Psoas muscle (tissue), 8 donors: ENCODE results near the gene UFD1. TPM values are rescaled to one million over a fixed set of nuclear protein-coding genes. Genes with fewer than 3 reads are reported as not detected.

ENCODE experiments used
- ATAC-seq, 4 donors: fragments of 200-7000 bp; cut with Tn5 transposase; one replicate each; pipeline ENCODE4 v1.9.1; 2020; ENCODE audit warnings: moderate library complexity in 3 of 4, mild to moderate bottlenecking in 2 of 4
- DNase-seq, 2 donors: peaks; one replicate each; pipeline ENCODE4 v3.0.0-alpha.2; 2020
- H3K27ac ChIP-seq: fragments of 200-600 bp; one replicate; pipeline ENCODE4 v1.8.0; 2022
- H3K27me3 ChIP-seq, 3 donors: fragments of 200-600 bp in 1 of 3; one replicate each; pipeline versions ENCODE4 v1.6.1 to v1.8.0; 2013 to 2022; ENCODE audit warnings: low read length in 2 of 3, mild to moderate bottlenecking in 2 of 3, moderate library complexity in 1 of 3; ENCODE audit not compliant: insufficient read depth in 3 of 3
- H3K36me3 ChIP-seq, 2 donors: fragments of 200-600 bp in 1 of 2; one replicate each; pipeline versions ENCODE4 v1.6.1 to v1.8.0; 2013 to 2022; ENCODE audit warnings: low read depth in 1 of 2, mild to moderate bottlenecking in 1 of 2, moderate library complexity in 1 of 2; ENCODE audit not compliant: insufficient read depth in 1 of 2
- H3K4me1 ChIP-seq: fragments of 200-600 bp; one replicate; pipeline ENCODE4 v1.8.0; 2022
- H3K4me3 ChIP-seq: fragments of 200-600 bp; one replicate; pipeline ENCODE4 v1.8.0; 2022; ENCODE audit warnings: mild to moderate bottlenecking
- H3K9me3 ChIP-seq: fragments of 200-600 bp; one replicate; pipeline ENCODE4 v1.8.0; 2022
- CTCF ChIP-seq: fragments of 200-600 bp; IDR thresholded peaks from one replicate; pipeline ENCODE4 v1.8.0; 2022; ENCODE audit warnings: antibody characterized with exemption
- WGBS, 3 donors: extraction: QIAGEN DNeasy Blood & Tissue Kit; methylation state at CpG; one replicate each; pipeline versions ENCODE4 v1.1.6 to v1.1.7; 2013; 5-methylcytosine and 5-hydroxymethylcytosine counted together
- intact Hi-C, 2 donors: fragments of 100-400 bp; cut with DNase I; formaldehyde crosslinking; loops; one replicate each; pipeline versions ENCODE4 v1.11.0 to v1.14.2; 2022
- polyA plus RNA-seq, 3 donors: library from polyadenylated mRNA; stranded (reverse); fragments of 200-250 nt; gene quantifications; one replicate each; pipeline ENCODE4 v1.2.3, GENCODE V29; 2013
- total RNA-seq, 4 donors: library from RNA; stranded (reverse); fragmentation: NEBNext Ultra II Directional in 2 of 4; extraction: Animal tissue kit (Norgen Biotek cat#: 25700) in 2 of 4; gene quantifications; one replicate each; pipeline versions ENCODE4 v1.2.1 to v1.2.4, GENCODE V29; 2021 to 2023
- donor health status: healthy with polysubstance abuse.
- donor health status: DM: no; HTN: no; CAD: no; lungs with moderate emphysema.
- donor health status: Bipolar disorder and iron deficiency.
- donor health status: healthy.
- donor health status: DM: yes; HTN: yes; CAD: no.
- donor health status: DM: no; HTN: no; CAD: no.
- donor health status: DM: no; HTN: no; CAD: no.
- donor health status: DM: yes; HTN: yes; CAD: no.

UFD1 gene
- total and polyA plus RNA-seq, 7 donors, result 44.3 to 226 (median 79.6) TPM

- Histone ChIP-seq H3K27me3 (no peaks in the 10 kb centered on the region), H3K4me1 (peaks cover 8% of the 10 kb centered on the region), H3K4me3 (no peak overlapping the region), H3K27ac (no peak overlapping the region), H3K36me3 (peaks cover 7 to 40% of the 10 kb centered on the region in 2 donors), H3K9me3 (no peaks in the 10 kb centered on the region)
- TF ChIP-seq CTCF, result no peak
- peak in 1 of 4 donors; percentile 16 for ATAC-seq
- DNase-seq, result no peak
- intact Hi-C loops, result no loop called here
- WGBS, 3 donors, result 89 to 100% (median 91%) methylated on average over 1 of the region's 1 CpG
Measured at GRCh38 chr22:19411690-19412045, 67.3 kb downstream of the UFD1 start.

GRCh38 chr22:19410941-19411689 lies 67.9 kb downstream of the UFD1 start:
- no peaks in the 10 kb centered on the region for H3K9me3 ChIP-seq
- H3K4me1 ChIP-seq, result peaks cover 8% of the 10 kb centered on the region
- H3K36me3 ChIP-seq, result peaks cover 12 to 42% of the 10 kb centered on the region in 2 donors
- intact Hi-C loops, result no loop called here
- DNase-seq (no peak), ATAC-seq (peak; percentile 53 to 88 (median 81))
- TF ChIP-seq CTCF, result no peak
- 59 to 72% (median 66%) methylated on average over 6 of the region's 6 CpGs for WGBS, 3 donors
- H3K4me3 ChIP-seq, result no peak overlapping the region
- no peaks in the 10 kb centered on the region for H3K27me3 ChIP-seq
- no peak overlapping the region for H3K27ac ChIP-seq

DNA sequence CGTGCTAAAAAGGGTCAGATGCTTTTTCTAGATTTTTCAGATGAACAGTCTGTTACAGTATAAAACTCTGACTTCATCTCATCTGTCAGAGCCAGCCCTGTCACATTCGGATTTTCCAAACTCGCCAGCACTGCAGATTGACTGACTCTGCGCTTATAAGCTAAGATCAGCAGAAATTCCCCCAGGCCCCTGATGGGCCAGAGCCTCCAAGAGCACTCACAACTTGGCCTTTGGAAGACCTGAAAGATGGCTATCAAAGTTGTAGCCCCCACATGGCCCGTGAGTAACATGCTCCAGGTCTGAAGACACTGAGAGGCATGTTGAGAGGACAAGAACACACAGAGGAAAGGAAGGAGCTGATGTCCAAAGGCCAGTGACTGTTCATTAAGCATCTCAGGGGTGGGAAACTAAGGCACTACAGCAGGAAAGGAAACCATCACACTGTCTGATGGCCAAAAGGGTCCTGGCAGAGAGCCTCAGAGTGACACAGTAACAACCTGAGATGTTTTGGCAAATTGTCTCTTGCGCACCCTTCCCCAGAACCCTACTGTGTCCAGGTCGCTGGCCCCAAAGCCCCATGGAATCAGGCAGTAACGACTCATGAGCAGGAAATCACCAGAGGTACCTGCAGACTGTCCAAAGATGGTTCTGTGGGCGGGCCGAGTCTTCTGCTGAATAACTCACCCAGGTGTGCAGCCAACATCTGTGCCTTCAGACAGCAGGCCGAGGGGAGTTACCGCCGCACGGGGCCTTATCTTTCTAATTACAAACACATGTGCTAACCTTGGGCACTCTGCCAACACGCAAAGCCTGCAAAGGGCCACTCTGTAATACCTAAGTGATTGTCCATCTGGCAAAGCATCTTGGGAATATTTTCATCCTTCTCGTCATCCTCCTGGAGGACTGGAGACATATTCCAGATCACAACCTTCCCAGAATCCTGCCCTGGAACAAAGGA lies 71.1 kb downstream of the UFD1 start:
- no peak for ATAC-seq
- TF ChIP-seq CTCF, result no peak
- Histone ChIP-seq H3K4me3 (no peak overlapping the region), H3K27ac (no peak overlapping the region), H3K9me3 (no peaks in the 10 kb centered on the region), H3K36me3 (peaks cover 12 to 65% of the 10 kb centered on the region in 2 donors), H3K27me3 (no peaks in the 10 kb centered on the region), H3K4me1 (peaks cover 8% of the 10 kb centered on the region)
- no peak for DNase-seq
- intact Hi-C loops, result no loop called here
- WGBS, 3 donors, result 71 to 76% (median 73%) methylated on average over 16 of the region's 16 CpGs

DNA sequence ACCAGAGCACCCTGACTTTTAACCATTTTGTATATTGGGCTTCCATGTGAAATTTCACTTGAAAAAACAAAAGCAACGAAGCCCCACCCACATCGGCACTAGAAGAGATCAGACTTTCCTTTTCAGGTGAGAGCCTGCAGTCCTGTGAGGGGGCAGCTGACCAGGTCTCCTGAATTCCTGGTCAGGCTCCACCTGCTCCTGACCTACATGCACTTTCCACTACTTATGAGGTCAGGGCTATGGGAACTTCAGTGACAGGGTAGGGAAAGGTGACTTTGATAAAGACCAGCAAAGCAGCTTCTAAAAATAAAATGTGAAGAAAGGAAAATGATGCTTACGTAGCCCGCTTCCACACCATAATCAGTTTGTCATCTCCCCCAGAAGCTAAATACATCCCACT lies 72.1 kb downstream of the UFD1 start:
- H3K27ac ChIP-seq, result no peak overlapping the region

More for the DNA sequence above, 72.1 kb downstream of the UFD1 start:
- Histone ChIP-seq H3K9me3 (no peaks in the 10 kb centered on the region), H3K4me1 (peaks cover 8% of the 10 kb centered on the region), H3K27me3 (no peaks in the 10 kb centered on the region), H3K4me3 (no peak overlapping the region), H3K36me3 (peaks cover 14 to 67% of the 10 kb centered on the region in 2 donors)
- peak in 1 of 4 donors; percentile 22 for ATAC-seq
- DNase-seq, result no peak
- 83 to 89% (median 84%) methylated on average over 4 of the region's 4 CpGs for WGBS, 3 donors
- no peak for TF ChIP-seq CTCF
- intact Hi-C loops, result no loop called here
